Natural killer cell treated with Interleukin-12 subunit alpha and Interleukin-12 subunit beta and Interleukin-15 and Interleukin-18, amount 100 ng/mL, for 72 hours (primary cell): Measurements from ENCODE around the gene ARHGEF16. TPM values are rescaled to one million over a fixed set of nuclear protein-coding genes. Genes with fewer than 3 reads are reported as not detected.

Experiments used
- ATAC-seq, 2 donors: fragments of 150-1000 bp; cut with Tn5 transposase in 1 of 2; sonication (Bioruptor Pico), chemical (Tn5 transposase) in 1 of 2; 2 replicates each; pipeline ENCODE4 v1.10.0; 2021
- DNase-seq: peaks from one replicate; pipeline ENCODE4 v3.0.0; 2022; ENCODE audit warnings: low spot score
- H3K27ac Mint-ChIP-seq, 2 donors: 1 replicate in 1 of 2; 2 replicates in 1 of 2; pipeline ENCODE4 v1.8.0; 2022; ENCODE audit warnings: mixed read lengths in 2 of 2, mild to moderate bottlenecking in 1 of 2, moderate library complexity in 1 of 2
- H3K27me3 Mint-ChIP-seq, 2 donors: 1 replicate in 1 of 2; 2 replicates in 1 of 2; pipeline ENCODE4 v1.8.0; 2022; ENCODE audit warnings: mixed read lengths in 2 of 2
- H3K36me3 Mint-ChIP-seq: one replicate; pipeline ENCODE4 v1.8.0; 2022; ENCODE audit warnings: mixed read lengths
- H3K4me1 Mint-ChIP-seq, 2 donors: 1 replicate in 1 of 2; 2 replicates in 1 of 2; pipeline ENCODE4 v1.8.0; 2022; ENCODE audit warnings: low read depth in 2 of 2, mixed read lengths in 2 of 2, mild to moderate bottlenecking in 1 of 2
- H3K4me3 Mint-ChIP-seq: one replicate; pipeline ENCODE4 v1.8.0; 2022; ENCODE audit warnings: mixed read lengths
- H3K9me3 Mint-ChIP-seq: 2 replicates; pipeline ENCODE4 v1.8.0; 2022; ENCODE audit warnings: mixed read lengths
- total RNA-seq, 2 donors: library from RNA; stranded (reverse); gene quantifications; one replicate each; pipeline ENCODE4 v1.2.3, GENCODE V29; 2022

ARHGEF16 gene
- total RNA-seq, 2 donors from 2014 or later, result not detected

DNA sequence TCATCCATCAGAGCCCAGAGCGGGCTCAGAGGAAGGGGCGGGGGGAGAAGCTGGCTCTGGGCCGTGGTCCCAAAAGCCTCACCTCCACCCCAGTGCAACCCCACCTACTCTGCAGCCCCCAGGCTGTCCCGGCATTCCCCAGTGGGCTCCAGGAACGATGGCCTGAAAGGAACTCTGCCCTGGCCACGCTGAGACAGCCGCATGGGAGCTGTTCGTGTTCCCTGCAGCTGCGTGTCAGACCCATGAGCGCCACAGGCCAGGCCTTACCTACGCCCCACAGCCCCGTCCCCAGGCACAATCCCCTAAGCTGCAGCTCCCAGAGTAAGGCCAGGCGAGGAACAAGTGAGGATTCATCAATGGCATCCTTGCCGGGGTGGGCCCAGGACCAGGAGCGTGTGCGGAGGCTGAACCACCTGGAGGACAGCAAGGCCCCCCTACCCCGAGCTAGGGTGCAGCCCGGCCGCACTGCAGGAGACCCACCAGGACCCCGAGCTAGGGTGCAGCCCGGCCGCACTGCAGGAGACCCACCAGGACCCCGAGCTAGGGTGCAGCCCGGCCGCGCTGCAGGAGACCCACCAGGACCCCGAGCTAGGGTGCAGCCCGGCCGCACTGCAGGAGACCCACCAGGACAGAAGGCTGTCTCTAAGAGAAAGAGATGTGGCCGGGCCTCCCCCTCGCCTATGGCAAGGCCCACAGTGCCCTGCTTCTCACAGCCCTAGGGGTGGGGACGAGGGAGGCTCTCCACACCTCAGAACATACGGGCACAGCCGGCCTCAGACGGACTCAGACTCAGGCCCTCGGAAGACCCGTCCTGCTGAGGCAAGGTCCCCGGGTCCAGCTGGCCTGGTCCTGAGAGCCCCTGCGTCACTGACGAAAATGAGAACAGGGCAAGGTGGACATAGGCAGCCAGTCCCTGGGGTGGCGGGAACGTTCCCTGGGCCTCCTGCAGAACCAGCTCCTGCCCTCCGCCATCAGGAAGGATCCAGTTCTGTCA, 26.5 kb upstream of the ARHGEF16 start:
- no peak overlapping the region for H3K27ac Mint-ChIP-seq
- DNase-seq (no peak), ATAC-seq (no peak)
- H3K9me3 Mint-ChIP-seq, result no peaks in the 10 kb centered on the region
- no peaks in the 10 kb centered on the region for H3K36me3 Mint-ChIP-seq
- H3K4me1 Mint-ChIP-seq, result no peaks in the 10 kb centered on the region
- H3K4me3 Mint-ChIP-seq, result no peak overlapping the region
- H3K27me3 Mint-ChIP-seq, result peaks cover 0 to 3% of the 10 kb centered on the region in 2 donors

DNA sequence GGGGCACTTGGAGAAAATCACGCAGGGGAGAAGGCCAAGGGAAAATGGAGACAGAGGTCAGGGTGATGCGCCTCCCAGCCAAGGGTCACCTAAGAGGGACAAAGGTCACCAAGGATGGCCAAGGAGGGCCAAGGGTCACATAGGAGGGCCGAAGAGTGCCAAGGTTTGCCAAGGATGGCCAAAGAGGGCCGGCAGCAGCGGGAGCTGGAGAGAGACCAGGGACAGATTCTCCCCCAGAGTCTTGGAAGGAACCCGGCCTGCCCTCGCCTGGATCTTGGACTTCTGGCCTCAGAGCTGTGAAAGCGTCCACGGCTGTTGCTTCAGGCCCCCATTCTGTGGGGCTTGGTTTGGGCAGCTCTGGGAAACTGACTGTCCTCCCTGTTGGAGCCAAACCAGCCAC, 25.6 kb upstream of the ARHGEF16 start:
- Mint-ChIP-seq H3K36me3 (no peaks in the 10 kb centered on the region), H3K9me3 (no peaks in the 10 kb centered on the region), H3K4me1 (no peaks in the 10 kb centered on the region), H3K4me3 (no peak overlapping the region), H3K27me3 (peaks cover 0 to 3% of the 10 kb centered on the region in 2 donors), H3K27ac (no peak overlapping the region)
- DNase-seq, result no peak
- ATAC-seq, result no peak

DNA sequence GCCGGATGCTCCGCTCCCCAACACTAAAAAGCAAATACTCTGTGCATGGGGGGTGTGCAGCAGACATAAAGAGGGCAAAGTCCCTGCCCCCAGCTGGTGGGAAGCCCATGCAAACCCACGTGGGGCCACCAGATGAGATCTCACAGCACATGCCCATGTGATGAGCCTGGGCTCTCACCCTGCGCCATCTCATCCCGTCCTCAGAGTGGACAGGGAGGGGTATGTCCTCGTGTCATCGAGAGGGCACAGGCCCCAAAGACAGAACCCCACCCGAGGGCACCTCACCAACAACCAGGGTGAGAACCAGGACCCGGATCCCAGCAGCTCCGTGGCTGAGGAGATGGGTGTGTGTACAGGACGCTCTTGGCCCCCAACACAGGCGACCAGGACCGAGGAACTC, 25.1 kb upstream of the ARHGEF16 start:
- Mint-ChIP-seq H3K36me3 (no peaks in the 10 kb centered on the region), H3K27me3 (no peaks in the 10 kb centered on the region), H3K9me3 (no peaks in the 10 kb centered on the region), H3K4me3 (no peak overlapping the region), H3K27ac (no peak overlapping the region), H3K4me1 (no peaks in the 10 kb centered on the region)
- ATAC-seq, result no peak
- no peak for DNase-seq

DNA sequence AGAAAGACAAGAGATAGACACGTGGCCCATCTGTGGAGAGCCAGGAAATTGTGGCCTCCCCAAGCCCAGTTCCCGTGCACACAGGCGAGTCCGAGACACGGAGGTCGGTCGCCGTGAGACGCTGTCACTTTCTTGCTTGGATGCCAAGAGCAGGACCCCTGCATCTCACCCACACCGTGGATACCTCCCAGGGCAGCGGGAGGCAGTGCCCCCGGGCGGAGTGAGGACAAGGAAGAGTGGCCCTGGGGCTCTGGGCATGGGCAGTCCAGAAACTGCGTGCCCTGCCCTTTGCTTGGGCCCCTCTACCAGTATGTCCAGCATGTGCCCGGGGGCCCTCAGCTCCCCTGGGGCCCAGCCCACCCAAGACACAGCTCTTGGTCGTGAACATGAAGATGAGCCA, 24.7 kb upstream of the ARHGEF16 start:
- no peak for ATAC-seq
- Mint-ChIP-seq H3K9me3 (no peaks in the 10 kb centered on the region), H3K27ac (no peak overlapping the region), H3K27me3 (no peaks in the 10 kb centered on the region), H3K4me1 (no peaks in the 10 kb centered on the region), H3K4me3 (no peak overlapping the region), H3K36me3 (no peaks in the 10 kb centered on the region)
- DNase-seq, result no peak

DNA sequence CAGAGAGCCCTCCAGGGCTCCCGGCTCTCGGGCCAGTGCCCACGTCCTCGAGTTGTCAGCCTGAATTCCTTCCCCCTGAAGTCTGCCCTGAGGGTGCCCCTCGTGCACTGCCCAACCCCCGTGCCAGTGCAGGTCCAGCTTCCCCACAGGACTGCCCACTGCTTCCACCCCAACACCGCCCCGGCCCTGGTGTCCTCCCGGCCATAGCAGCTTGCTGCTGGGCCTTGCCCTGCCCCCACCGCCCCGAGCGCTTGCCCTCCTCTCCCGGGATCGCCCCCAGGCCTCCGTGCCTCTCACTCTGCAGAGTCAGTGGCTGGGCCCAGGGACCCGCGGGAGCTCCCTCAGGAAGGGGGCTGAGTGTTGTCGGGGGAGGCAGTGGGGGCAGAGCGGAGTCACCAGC, 24.1 kb upstream of the ARHGEF16 start:
- Mint-ChIP-seq H3K4me3 (no peak overlapping the region), H3K27ac (no peak overlapping the region), H3K9me3 (no peaks in the 10 kb centered on the region), H3K4me1 (no peaks in the 10 kb centered on the region), H3K27me3 (no peaks in the 10 kb centered on the region), H3K36me3 (no peaks in the 10 kb centered on the region)
- DNase-seq (no peak), ATAC-seq (no peak)

DNA sequence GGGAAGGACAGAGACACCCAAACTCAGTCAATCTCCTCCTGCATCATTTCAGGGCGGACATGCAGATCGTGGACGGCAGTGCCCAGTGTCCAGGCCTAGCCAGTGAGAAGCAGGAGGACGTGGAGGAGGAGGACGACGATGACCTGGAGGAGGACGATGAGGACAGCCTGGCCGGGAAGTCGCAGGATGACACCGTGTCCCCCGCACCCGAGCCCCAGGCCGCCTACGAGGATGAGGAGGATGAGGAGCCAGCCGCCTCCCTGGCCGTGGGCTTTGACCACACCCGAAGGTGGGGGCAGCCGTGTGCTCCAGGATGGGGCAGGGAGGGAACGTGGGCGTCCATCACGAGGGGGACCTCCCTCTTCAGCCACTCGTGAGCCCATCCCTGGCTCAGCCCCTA, 23.6 kb upstream of the ARHGEF16 start:
- H3K27ac Mint-ChIP-seq, result no peak overlapping the region
- H3K4me3 Mint-ChIP-seq, result no peak overlapping the region
- H3K9me3 Mint-ChIP-seq, result no peaks in the 10 kb centered on the region
- no peaks in the 10 kb centered on the region for H3K36me3 Mint-ChIP-seq
- H3K4me1 Mint-ChIP-seq, result no peaks in the 10 kb centered on the region
- no peaks in the 10 kb centered on the region for H3K27me3 Mint-ChIP-seq
- ATAC-seq (no peak), DNase-seq (no peak)

DNA sequence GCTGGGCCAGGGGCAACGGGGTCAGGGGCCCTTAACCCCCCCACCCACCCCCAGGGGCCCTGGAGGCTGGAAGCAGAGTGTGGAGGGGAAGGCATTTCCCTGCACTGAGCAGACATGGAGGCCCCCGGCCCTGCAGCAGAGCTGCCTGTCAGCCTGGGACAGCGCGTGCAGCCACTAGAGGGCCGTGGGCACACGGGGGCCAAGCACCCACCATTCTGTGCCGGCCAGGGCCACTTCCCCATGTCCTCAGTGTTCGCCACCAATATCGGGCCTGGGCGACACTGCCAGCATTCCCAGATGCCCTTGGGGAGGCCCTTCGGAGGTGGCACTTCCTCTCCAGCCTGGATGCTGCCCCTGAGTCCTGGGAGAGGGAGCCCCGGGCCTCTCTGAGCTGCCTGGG, 23.2 kb upstream of the ARHGEF16 start:
- Mint-ChIP-seq H3K27ac (no peak overlapping the region), H3K9me3 (no peaks in the 10 kb centered on the region), H3K4me1 (no peaks in the 10 kb centered on the region), H3K4me3 (no peak overlapping the region), H3K27me3 (no peaks in the 10 kb centered on the region), H3K36me3 (no peaks in the 10 kb centered on the region)
- DNase-seq (no peak), ATAC-seq (no peak)

DNA sequence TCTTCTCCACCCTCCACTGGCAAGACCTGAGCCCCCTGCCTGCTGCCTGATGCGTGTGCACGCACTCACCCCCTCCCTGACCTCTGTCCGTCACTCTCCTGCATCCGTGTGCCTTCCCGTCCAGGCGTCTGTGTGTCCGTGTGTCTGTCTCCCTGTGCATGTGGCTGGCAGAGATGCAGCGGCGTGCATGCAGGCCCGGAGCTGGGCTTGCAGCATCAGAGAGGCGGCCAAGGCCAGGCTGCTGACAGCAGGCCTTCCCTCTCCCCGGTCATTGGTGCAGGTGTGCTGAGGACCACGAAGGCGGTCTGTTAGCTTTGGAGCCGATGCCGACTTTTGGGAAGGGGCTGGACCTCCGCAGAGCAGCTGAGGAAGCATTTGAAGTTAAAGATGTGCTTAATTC, 22.8 kb upstream of the ARHGEF16 start:
- Mint-ChIP-seq H3K4me3 (no peak overlapping the region), H3K9me3 (no peaks in the 10 kb centered on the region), H3K27ac (no peak overlapping the region), H3K36me3 (no peaks in the 10 kb centered on the region), H3K4me1 (no peaks in the 10 kb centered on the region), H3K27me3 (no peaks in the 10 kb centered on the region)
- ATAC-seq (no peak), DNase-seq (no peak)

DNA sequence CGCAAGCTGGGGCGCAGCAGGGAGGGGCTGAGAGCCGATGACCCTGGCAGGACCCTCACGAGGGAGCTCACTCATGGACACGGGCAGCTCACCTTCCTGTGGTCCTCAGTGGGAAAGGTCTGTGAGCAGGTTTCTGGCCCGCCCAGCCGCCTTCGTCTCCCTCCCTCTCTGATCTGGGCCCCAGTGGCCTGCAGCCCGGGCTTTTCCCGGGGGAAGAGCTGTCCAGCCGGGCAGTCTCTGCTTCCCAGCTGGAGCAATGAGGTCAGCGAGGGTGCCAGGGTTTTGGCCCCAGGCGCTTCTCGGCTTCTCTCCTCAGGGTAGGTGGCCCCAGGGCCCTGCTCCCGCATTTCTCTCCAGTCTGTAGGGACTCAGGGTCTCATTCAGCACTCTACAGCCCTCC, 22.2 kb upstream of the ARHGEF16 start:
- no peak for DNase-seq
- Mint-ChIP-seq H3K36me3 (no peaks in the 10 kb centered on the region), H3K4me1 (no peaks in the 10 kb centered on the region), H3K27me3 (no peaks in the 10 kb centered on the region), H3K4me3 (no peak overlapping the region), H3K27ac (no peak overlapping the region), H3K9me3 (no peaks in the 10 kb centered on the region)
- ATAC-seq, result no peak

DNA sequence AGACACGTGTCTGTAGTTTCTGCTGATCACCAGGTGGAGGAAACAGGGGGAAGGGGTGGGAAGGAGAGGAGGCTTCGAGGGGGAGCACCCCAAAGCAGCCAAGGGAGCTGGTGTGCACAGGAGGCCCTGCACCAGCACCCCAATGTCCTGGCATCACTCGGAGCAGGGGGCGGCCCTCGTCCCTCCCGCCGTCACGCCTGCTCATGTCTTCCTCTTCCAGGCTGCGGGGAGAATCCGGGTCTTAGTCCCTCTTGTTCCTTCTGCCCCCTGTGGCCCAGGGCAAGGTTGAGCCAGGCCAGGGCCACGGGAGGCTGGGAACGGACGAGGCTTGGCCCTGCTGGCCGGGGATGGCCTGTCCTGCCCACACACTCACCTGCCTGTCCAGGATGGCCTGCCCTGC, 21.4 kb upstream of the ARHGEF16 start:
- no peaks in the 10 kb centered on the region for H3K36me3 Mint-ChIP-seq

DNA sequence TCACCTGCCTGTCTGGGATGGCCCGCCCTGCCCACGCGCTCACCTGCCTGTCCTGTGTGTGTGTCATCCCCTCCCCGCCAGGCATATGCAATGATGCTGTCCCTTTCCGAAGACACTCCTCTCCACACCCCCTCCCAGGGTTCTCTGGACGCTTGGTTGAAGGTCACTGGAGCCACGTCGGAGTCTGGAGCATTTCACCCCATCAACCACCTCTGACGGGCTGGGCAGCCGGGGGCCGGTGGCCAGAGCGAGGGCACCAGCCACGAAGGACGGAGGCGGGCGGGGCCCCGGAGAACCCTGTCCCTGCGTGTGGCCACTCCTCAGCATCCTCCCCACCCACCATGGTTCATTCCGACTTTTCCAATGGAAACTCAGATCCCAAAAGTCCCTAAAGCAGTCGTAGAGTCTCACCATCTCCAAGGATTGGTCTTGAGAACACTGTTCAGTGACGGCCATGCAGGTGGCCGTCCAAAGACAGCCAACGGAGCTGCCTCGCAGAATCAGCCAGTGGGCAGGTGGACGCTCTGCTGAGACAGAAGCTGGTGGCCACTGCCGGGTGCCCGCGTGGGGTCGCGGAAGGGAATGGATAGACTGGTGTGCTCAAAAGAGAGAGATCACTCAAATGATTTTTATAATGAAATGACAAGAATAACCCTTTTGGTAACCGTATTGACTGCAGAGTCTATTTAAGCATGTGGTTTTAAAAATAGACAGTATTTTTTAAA, 20.7 kb upstream of the ARHGEF16 start:
- Mint-ChIP-seq H3K36me3 (no peaks in the 10 kb centered on the region), H3K27ac (no peak overlapping the region), H3K4me3 (no peak overlapping the region), H3K27me3 (no peaks in the 10 kb centered on the region), H3K4me1 (no peaks in the 10 kb centered on the region), H3K9me3 (no peaks in the 10 kb centered on the region)
- DNase-seq (no peak), ATAC-seq (no peak)

More for the DNA sequence above, 21.4 kb upstream of the ARHGEF16 start:
- no peak for ATAC-seq
- no peak overlapping the region for H3K27ac Mint-ChIP-seq
- H3K27me3 Mint-ChIP-seq, result no peaks in the 10 kb centered on the region
- no peak for DNase-seq
- no peak overlapping the region for H3K4me3 Mint-ChIP-seq
- no peaks in the 10 kb centered on the region for H3K4me1 Mint-ChIP-seq
- no peaks in the 10 kb centered on the region for H3K9me3 Mint-ChIP-seq

DNA sequence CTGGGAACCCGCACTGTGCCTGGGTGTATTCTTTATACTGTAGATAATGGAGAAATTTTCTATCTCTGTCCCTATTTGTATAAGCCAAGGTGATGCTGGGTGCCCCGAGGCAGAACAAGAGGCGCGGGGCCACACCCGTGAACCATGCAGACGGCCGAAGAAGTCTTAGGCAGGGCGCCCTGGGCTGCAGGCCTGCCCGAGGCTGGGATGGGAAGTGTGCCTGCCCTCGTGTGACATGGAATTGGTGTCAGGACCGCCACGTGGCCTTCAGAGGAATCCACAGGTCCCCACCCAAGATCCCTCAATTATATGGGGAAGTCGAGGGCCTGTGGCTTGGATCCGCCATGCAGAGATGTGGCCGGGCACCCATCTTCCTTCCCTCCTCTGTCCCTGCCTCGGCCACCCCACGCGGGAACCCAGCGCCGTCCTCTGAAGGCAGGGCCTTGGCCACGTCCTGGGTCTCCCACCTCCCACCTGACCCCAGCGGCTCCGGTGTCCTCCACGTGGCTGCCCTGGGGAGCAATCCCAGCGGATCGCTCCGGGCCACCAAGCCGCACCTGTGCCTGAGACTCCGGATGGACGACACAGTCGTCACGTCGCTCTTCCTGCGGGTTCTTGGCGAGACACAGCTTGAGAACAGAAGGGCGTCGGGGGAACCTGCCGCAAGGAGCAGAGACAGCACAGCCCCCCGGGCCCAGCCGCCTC, 19.9 kb upstream of the ARHGEF16 start:
- H3K27ac Mint-ChIP-seq, result no peak overlapping the region
- no peaks in the 10 kb centered on the region for H3K9me3 Mint-ChIP-seq
- no peaks in the 10 kb centered on the region for H3K4me1 Mint-ChIP-seq
- H3K27me3 Mint-ChIP-seq, result no peaks in the 10 kb centered on the region
- DNase-seq, result no peak
- H3K36me3 Mint-ChIP-seq, result no peaks in the 10 kb centered on the region
- no peak for ATAC-seq
- no peak overlapping the region for H3K4me3 Mint-ChIP-seq

DNA sequence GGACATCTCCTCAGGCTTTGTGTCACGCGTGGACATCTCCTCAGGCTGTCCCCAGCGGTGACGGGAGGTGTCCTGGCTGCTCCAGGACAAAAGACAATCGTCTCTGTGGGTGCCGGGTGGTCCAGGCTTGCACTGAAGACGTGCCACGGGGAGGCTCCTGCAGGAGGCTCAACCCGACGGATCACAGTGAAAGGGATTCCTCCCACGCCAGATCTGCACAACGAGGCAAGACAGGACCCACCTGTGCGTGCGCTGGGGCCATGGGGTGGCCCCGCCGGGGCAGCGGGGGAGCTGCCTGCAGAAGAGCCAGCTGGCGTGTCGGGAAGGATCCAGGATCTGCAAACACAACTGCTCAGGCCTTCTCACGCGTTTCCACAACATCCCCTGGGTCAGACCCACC, 18.8 kb upstream of the ARHGEF16 start:
- no peaks in the 10 kb centered on the region for H3K4me1 Mint-ChIP-seq
- H3K27ac Mint-ChIP-seq, result no peak overlapping the region
- H3K27me3 Mint-ChIP-seq, result no peaks in the 10 kb centered on the region
- no peaks in the 10 kb centered on the region for H3K36me3 Mint-ChIP-seq
- H3K9me3 Mint-ChIP-seq, result no peaks in the 10 kb centered on the region
- DNase-seq (no peak), ATAC-seq (no peak)
- H3K4me3 Mint-ChIP-seq, result no peak overlapping the region

DNA sequence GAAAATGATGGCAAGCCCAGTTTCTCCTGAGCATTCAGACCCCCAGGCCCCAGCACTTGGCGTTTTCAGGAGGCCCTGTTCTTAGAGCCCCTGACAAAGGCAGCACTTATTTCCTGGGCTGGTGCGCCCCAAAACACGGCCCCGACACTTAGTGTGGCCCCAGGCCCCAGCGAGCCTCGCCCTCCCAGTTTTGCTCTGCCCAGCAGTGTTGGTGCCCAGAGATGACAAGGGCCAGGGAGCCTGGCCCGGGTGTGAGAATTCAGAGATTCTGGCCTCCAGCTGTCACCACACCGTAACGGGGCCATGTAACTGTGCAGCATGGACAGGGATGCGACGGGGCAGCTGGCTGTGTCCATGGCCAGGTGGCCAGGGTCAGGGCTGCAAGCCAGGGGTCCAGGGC, 18.0 kb upstream of the ARHGEF16 start:
- ATAC-seq (no peak), DNase-seq (no peak)
- no peaks in the 10 kb centered on the region for H3K36me3 Mint-ChIP-seq
- no peaks in the 10 kb centered on the region for H3K27me3 Mint-ChIP-seq
- no peaks in the 10 kb centered on the region for H3K9me3 Mint-ChIP-seq
- no peak overlapping the region for H3K4me3 Mint-ChIP-seq
- H3K27ac Mint-ChIP-seq, result no peak overlapping the region
- no peaks in the 10 kb centered on the region for H3K4me1 Mint-ChIP-seq
